ENCODE results near the gene MRPS33. TPM values are rescaled to one million over a fixed set of nuclear protein-coding genes. Genes with fewer than 3 reads are reported as not detected.

MRPS33 gene
- total and polyA plus RNA-seq, 2 of the 8 experiments (the other 6 are each of a cell fraction or from before 2014, with no cell fraction given): 22.9 to 62.6 TPM

GRCh38 chr7:141017555-141017954, 2.8 kb upstream of the MRPS33 start (continued):
- TF ChIP-seq RNF2 (IDR thresholded peaks at IDR 0.05; ENCODE audit: borderline replicate concordance, low read depth, low read length, missing control alignments, poor library complexity, severe bottlenecking): no peak
- TF ChIP-seq, protein P1, sequence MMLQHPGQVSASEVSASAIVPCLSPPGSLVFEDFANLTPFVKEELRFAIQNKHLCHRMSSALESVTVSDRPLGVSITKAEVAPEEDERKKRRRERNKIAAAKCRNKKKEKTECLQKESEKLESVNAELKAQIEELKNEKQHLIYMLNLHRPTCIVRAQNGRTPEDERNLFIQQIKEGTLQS (IDR thresholded peaks at IDR 0.05; ENCODE audit: insufficient read depth, low read depth, low read length): no peak

Measured in H1 (cell line).